ENCODE measurements around the gene SLC5A3. TPM values are rescaled to one million over a fixed set of nuclear protein-coding genes. Genes with fewer than 3 reads are reported as not detected.

The SLC5A3 gene
- total and polyA plus RNA-seq, 2 experiments from 2014 or later = 6.2 to 32.7 TPM

- DNase-seq (ENCODE audit: low spot score) (no peak), ATAC-seq (peak; percentile 44; the same call in 2 of the 3 replicates)
- TF ChIP-seq ZNF331 (CRISPR knock-in tag; IDR thresholded peaks at IDR 0.05; ENCODE audit: low read depth) (no peak), POLR2AphosphoS5 (IDR thresholded peaks at IDR 0.05; ENCODE audit: low read depth) (no peak), CREB1 (CRISPR knock-in tag; IDR thresholded peaks at IDR 0.05; ENCODE audit: low read depth) (no peak), STAT1 (IDR thresholded peaks at IDR 0.05; ENCODE audit: unreplicated experiment) (no peak), CTCF (conservative IDR thresholded peaks at IDR 0.05; ENCODE audit: low read depth in 2 of 2) (no peak), JUNB (IDR thresholded peaks at IDR 0.05; ENCODE audit: unreplicated experiment) (no peak), ZNF462 (CRISPR knock-in tag; IDR thresholded peaks at IDR 0.05) (no peak), ETS1 (IDR thresholded peaks at IDR 0.05) (no peak), EZH2phosphoT487 (IDR thresholded peaks at IDR 0.05; ENCODE audit: unreplicated experiment) (no peak), ZNF114 (CRISPR knock-in tag; IDR thresholded peaks at IDR 0.05) (no peak; the same call in 1 of the 2 replicates), EZH2 (IDR thresholded peaks at IDR 0.05; ENCODE audit: low read depth, unreplicated experiment) (no peak), NANOG (IDR thresholded peaks at IDR 0.05; ENCODE audit: borderline replicate concordance) (no peak)
- TF ChIP-seq, protein P1, sequence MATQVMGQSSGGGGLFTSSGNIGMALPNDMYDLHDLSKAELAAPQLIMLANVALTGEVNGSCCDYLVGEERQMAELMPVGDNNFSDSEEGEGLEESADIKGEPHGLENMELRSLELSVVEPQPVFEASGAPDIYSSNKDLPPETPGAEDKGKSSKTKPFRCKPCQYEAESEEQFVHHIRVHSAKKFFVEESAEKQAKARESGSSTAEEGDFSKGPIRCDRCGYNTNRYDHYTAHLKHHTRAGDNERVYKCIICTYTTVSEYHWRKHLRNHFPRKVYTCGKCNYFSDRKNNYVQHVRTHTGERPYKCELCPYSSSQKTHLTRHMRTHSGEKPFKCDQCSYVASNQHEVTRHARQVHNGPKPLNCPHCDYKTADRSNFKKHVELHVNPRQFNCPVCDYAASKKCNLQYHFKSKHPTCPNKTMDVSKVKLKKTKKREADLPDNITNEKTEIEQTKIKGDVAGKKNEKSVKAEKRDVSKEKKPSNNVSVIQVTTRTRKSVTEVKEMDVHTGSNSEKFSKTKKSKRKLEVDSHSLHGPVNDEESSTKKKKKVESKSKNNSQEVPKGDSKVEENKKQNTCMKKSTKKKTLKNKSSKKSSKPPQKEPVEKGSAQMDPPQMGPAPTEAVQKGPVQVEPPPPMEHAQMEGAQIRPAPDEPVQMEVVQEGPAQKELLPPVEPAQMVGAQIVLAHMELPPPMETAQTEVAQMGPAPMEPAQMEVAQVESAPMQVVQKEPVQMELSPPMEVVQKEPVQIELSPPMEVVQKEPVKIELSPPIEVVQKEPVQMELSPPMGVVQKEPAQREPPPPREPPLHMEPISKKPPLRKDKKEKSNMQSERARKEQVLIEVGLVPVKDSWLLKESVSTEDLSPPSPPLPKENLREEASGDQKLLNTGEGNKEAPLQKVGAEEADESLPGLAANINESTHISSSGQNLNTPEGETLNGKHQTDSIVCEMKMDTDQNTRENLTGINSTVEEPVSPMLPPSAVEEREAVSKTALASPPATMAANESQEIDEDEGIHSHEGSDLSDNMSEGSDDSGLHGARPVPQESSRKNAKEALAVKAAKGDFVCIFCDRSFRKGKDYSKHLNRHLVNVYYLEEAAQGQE (IDR thresholded peaks at IDR 0.05; ENCODE audit: unreplicated experiment) = no peak
- Histone ChIP-seq H3K27ac (ENCODE audit: low read depth) (no peak overlapping the region), H3K79me2 (replicated peaks; ENCODE audit: insufficient read depth) (no peaks in the 10 kb centered on the region), H3K9me2 (ENCODE audit: insufficient read depth) (0 out of 2 replicates have a peak, but pooled peaks cover 9% of the 10 kb centered on the region), H3F3A (replicated peaks; ENCODE audit: low read depth) (no peaks in the 10 kb centered on the region), H2AFZ (no peak overlapping the region), H3K27me3 (ENCODE audit: insufficient read depth) (no peaks in the 10 kb centered on the region), H3K4me1 (ENCODE audit: insufficient read depth) (no peaks in the 10 kb centered on the region; the same call in 1 of the 2 replicates), H3K4me2 (0 out of 2 replicates have a peak overlapping the region, but pooled peaks have one; percentile 25), H3K36me3 (ENCODE audit: insufficient read depth) (no peaks in the 10 kb centered on the region), H3K4me3 (no peak overlapping the region), H4K20me1 (replicated peaks; ENCODE audit: insufficient read depth) (no peaks in the 10 kb centered on the region)
- Mint-ChIP-seq H3K4me3 (no peak overlapping the region), H3K36me3 (ENCODE audit: low read depth) (no peaks in the 10 kb centered on the region), H3K27ac (no peak overlapping the region), H3K4me1 (peaks cover 19% of the 10 kb centered on the region), H3K9me3 (no peaks in the 10 kb centered on the region), H3K27me3 (ENCODE audit: insufficient read depth, low read depth, poor library complexity) (no peaks in the 10 kb centered on the region)
Observed at GRCh38 chr21:34035619-34036354, 37.6 kb upstream of the SLC5A3 start.

Data from GM23338 (cell line).